HL-60/S4 treated with phorbol 12-myristate 13-acetate at 8.2 ng/mL for 4 days and 3 days (cell line): Measurements from ENCODE around the gene DLG4.
"Not testable (repeated sequence)": the region's sequence is repeated elsewhere in the genome, so short reads cannot be mapped to it uniquely, and the experiment has no call there.

ENCODE experiments used
- in situ Hi-C: fragments of 300-500 bp; cut with MboI; formaldehyde crosslinking; loops from 2 replicates; pipeline ENCODE4 v1.15.0; 2022; ENCODE audit warnings: low sequenced_read_pairs

Gene DLG4

GRCh38 chr17:7249830-7250229 is 30.2 kb upstream of the DLG4 start:
- in situ Hi-C loops, result no loop called here

- in situ Hi-C loops, result no loop called here
Measured at GRCh38 chr17:7249214-7249613, 29.6 kb upstream of the DLG4 start.

GRCh38 chr17:7248796-7249195 is 29.2 kb upstream of the DLG4 start:
- in situ Hi-C loops, result no loop called here

GRCh38 chr17:7246779-7247178 is 27.1 kb upstream of the DLG4 start:
- in situ Hi-C loops, result no loop called here

- in situ Hi-C loops, result not testable (repeated sequence)
Measured at GRCh38 chr17:7243838-7244237, 24.2 kb upstream of the DLG4 start.

- in situ Hi-C loops, result no loop called here
Measured at GRCh38 chr17:7243453-7243729, 23.8 kb upstream of the DLG4 start.

GRCh38 chr17:7242717-7243452 is 23.2 kb upstream of the DLG4 start:
- in situ Hi-C loops, result no loop called here

GRCh38 chr17:7241783-7242716 is 22.4 kb upstream of the DLG4 start, which contains the start of gene GABARAP:
GABARAP (minus strand) TSS chr17:7242449; CDS start chr17:7242330, 119 bp downstream.
- in situ Hi-C loops, result no loop called here

GRCh38 chr17:7241090-7241733 is 21.6 kb upstream of the DLG4 start:
- in situ Hi-C loops, result no loop called here

GRCh38 chr17:7240375-7240774 is 20.7 kb upstream of the DLG4 start:
- in situ Hi-C loops, result no loop called here

GRCh38 chr17:7239091-7240027 is 19.7 kb upstream of the DLG4 start, which contains the start of gene PHF23:
PHF23 (minus strand) TSS chr17:7239457; CDS start chr17:7239279, 178 bp downstream.
- in situ Hi-C loops, result no loop called here

GRCh38 chr17:7238420-7239090 is 18.9 kb upstream of the DLG4 start:
- in situ Hi-C loops, result no loop called here

- in situ Hi-C loops, result no loop called here
Measured at GRCh38 chr17:7237761-7238419, 18.3 kb upstream of the DLG4 start.

GRCh38 chr17:7237266-7237760 is 17.7 kb upstream of the DLG4 start:
- in situ Hi-C loops, result no loop called here

GRCh38 chr17:7236808-7237207 is 17.2 kb upstream of the DLG4 start:
- in situ Hi-C loops, result no loop called here

- in situ Hi-C loops, result no loop called here
Measured at GRCh38 chr17:7235693-7236665, 16.3 kb upstream of the DLG4 start.

GRCh38 chr17:7234083-7234951 is 14.7 kb upstream of the DLG4 start, which contains the start of gene DVL2:
DVL2 (minus strand) TSS chr17:7234517; CDS start chr17:7234262, 255 bp downstream.
- in situ Hi-C loops, result no loop called here
